Ascending aorta (tissue), 2 donors: ENCODE results near the gene UNC5C. TPM values are rescaled to one million over a fixed set of nuclear protein-coding genes. Genes with fewer than 3 reads are reported as not detected.
"Not testable (repeated sequence)": the region's sequence is repeated elsewhere in the genome, so short reads cannot be mapped to it uniquely, and the experiment has no call there.

Source experiments
- DNase-seq, 2 donors: peaks; one replicate each; pipeline ENCODE4 v3.0.0-alpha.2; 2019; ENCODE audit warnings: low spot score in 2 of 2
- H3K27ac ChIP-seq, 2 donors: fragments of 200-600 bp; sonication (generic); one replicate each; pipeline ENCODE4 v1.5.1; 2016 to 2017; ENCODE audit warnings: mild to moderate bottlenecking in 1 of 2
- H3K27me3 ChIP-seq: fragments of 200-600 bp; sonication (generic); one replicate; pipeline ENCODE4 v1.5.1; 2017
- H3K36me3 ChIP-seq, 2 donors: fragments of 200-600 bp; sonication (generic); one replicate each; pipeline ENCODE4 v1.5.1; 2016
- H3K4me1 ChIP-seq, 2 donors: fragments of 200-600 bp; sonication (generic); one replicate each; pipeline ENCODE4 v1.5.1; 2016 to 2017; ENCODE audit warnings: mild to moderate bottlenecking in 1 of 2
- H3K4me3 ChIP-seq, 2 donors: fragments of 200-600 bp; sonication (generic); one replicate each; pipeline ENCODE4 v1.5.1; 2016 to 2017; ENCODE audit warnings: mild to moderate bottlenecking in 1 of 2
- H3K9me3 ChIP-seq, 2 donors: fragments of 200-600 bp; sonication (generic); one replicate each; pipeline ENCODE4 v1.5.1; 2016
- CTCF ChIP-seq, 3 experiments: fragments of 200-600 bp in 2 of 3; fragments of 450-650 bp in 1 of 3; sonication (generic) in 2 of 3; IDR thresholded peaks; one replicate each; pipeline ENCODE4 v1.5.1; 2016 to 2019; ENCODE audit warnings: antibody characterized with exemption in 3 of 3, mild to moderate bottlenecking in 1 of 3, moderate library complexity in 1 of 3
- intact Hi-C: fragments of 100-400 bp; cut with DNase I; formaldehyde crosslinking; loops from one replicate; pipeline ENCODE4 v1.15.1; 2023
- total RNA-seq: library from RNA; depleted of rRNA; stranded (reverse); fragments of >200 nt; gene quantifications from one replicate; pipeline ENCODE4 v1.1.0, GENCODE V29; 2016

Gene UNC5C
- total RNA-seq, 1 donor from 2014 or later = 13.3 TPM

GRCh38 chr4:95153182-95153581 is 395.6 kb downstream of the UNC5C start:
- H3K9me3 ChIP-seq = no peaks in the 10 kb centered on the region
- H3K4me1 ChIP-seq = no peaks in the 10 kb centered on the region
- no peak overlapping the region for H3K4me3 ChIP-seq
- no peak overlapping the region for H3K27ac ChIP-seq
- no peak for TF ChIP-seq CTCF (IDR thresholded peaks at IDR 0.05)
- intact Hi-C loops = no loop called here
- no peaks in the 10 kb centered on the region for H3K27me3 ChIP-seq
- H3K36me3 ChIP-seq = no peaks in the 10 kb centered on the region
- DNase-seq = no peak

GRCh38 chr4:95151255-95151654 is 397.5 kb downstream of the UNC5C start:
- TF ChIP-seq CTCF (IDR thresholded peaks at IDR 0.05) = no peak
- no peak for DNase-seq
- Histone ChIP-seq H3K4me3 (no peak overlapping the region), H3K4me1 (no peaks in the 10 kb centered on the region), H3K9me3 (no peaks in the 10 kb centered on the region), H3K27ac (no peak overlapping the region), H3K36me3 (no peaks in the 10 kb centered on the region), H3K27me3 (no peaks in the 10 kb centered on the region)
- intact Hi-C loops = no loop called here

GRCh38 chr4:95142932-95143331 is 405.8 kb downstream of the UNC5C start:
- no peaks in the 10 kb centered on the region for H3K4me1 ChIP-seq
- intact Hi-C loops = no loop called here
- H3K27me3 ChIP-seq = no peaks in the 10 kb centered on the region
- H3K27ac ChIP-seq = no peak overlapping the region
- TF ChIP-seq CTCF (IDR thresholded peaks at IDR 0.05) = no peak
- peaks cover 0 to 3% of the 10 kb centered on the region in 2 donors for H3K36me3 ChIP-seq
- no peaks in the 10 kb centered on the region for H3K9me3 ChIP-seq
- no peak overlapping the region for H3K4me3 ChIP-seq
- no peak for DNase-seq

DNA sequence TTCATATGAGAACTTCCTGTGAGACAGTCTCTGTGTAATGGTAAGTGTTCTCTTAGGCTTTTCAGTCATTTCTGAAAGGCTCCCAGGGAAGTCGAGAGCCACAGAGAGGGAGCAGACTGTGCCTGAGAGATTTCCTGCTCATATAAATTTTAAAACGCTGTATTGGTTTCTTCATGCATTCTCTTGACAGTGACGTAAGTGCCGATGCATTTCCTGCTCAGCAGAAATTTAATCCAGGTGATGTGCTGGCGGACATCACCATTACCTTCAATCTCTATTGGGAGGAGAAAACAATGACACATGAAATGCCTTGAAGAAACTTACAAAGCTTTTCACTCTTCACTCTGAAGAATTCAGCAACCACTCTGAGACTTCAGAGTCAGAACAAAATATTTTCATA is 407.4 kb downstream of the UNC5C start:
- Histone ChIP-seq H3K36me3 (peaks cover 0 to 3% of the 10 kb centered on the region in 2 donors), H3K4me3 (no peak overlapping the region), H3K27ac (no peak overlapping the region), H3K9me3 (no peaks in the 10 kb centered on the region), H3K4me1 (no peaks in the 10 kb centered on the region), H3K27me3 (no peaks in the 10 kb centered on the region)
- no peak for DNase-seq
- intact Hi-C loops = no loop called here
- TF ChIP-seq CTCF (IDR thresholded peaks at IDR 0.05) = no peak

GRCh38 chr4:95139424-95139823 is 409.3 kb downstream of the UNC5C start:
- H3K27me3 ChIP-seq, H3K27ac ChIP-seq, DNase-seq, H3K9me3 ChIP-seq, H3K4me1 ChIP-seq, H3K4me3 ChIP-seq, H3K36me3 ChIP-seq: not testable (repeated sequence)
- intact Hi-C loops = loop anchor here (10.0 kb wide), 1 partner anchor 935 kb away; the partner anchor contains the start of gene SMARCAD1

- intact Hi-C loops = loop anchor here (10.0 kb wide), 1 partner anchor 929 kb away; the partner anchor contains the start of gene SMARCAD1
- H3K4me3 ChIP-seq, H3K27me3 ChIP-seq, DNase-seq, H3K9me3 ChIP-seq, H3K4me1 ChIP-seq, H3K27ac ChIP-seq, H3K36me3 ChIP-seq: not testable (repeated sequence)
These were observed 414.8 kb downstream of the UNC5C start for GRCh38 chr4:95134016-95134415.

DNA sequence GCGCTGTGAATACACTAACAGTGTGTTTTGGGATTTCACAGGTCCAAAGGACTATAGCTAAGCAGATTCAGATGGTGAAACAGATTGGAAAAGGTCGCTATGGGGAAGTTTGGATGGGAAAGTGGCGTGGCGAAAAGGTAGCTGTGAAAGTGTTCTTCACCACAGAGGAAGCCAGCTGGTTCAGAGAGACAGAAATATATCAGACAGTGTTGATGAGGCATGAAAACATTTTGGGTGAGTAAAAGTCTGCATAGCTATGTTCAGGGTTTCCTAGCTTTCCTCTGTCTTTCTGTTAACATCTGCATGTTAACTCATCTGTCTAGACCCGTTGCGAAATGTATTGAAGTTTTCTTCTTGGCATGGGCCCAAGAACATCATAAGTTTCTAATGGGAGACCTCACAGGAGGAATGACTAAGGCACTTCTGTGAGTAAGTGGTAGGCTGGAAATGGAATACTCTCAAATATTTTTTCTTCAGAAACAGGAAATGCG is 418.9 kb downstream of the UNC5C start:
- H3K27me3 ChIP-seq = no peaks in the 10 kb centered on the region
- H3K36me3 ChIP-seq = peaks cover 0 to 6% of the 10 kb centered on the region in 2 donors
- no peaks in the 10 kb centered on the region for H3K4me1 ChIP-seq
- peak overlapping the region in 1 of 2 donors; percentile 45 for H3K4me3 ChIP-seq
- no peak for TF ChIP-seq CTCF (IDR thresholded peaks at IDR 0.05)
- DNase-seq = peak; percentile 27 to 89
- H3K9me3 ChIP-seq = no peaks in the 10 kb centered on the region
- H3K27ac ChIP-seq = peak overlapping the region; percentile 54 to 58
- intact Hi-C loops = loop anchor here (10.0 kb wide), 2 partner anchors 825 to 925 kb away; partner anchors contain the start of gene SMARCAD1
